Activated naive CD4-positive, alpha-beta T cell (primary cell): ENCODE measurements around the gene ETFA.
"Not testable (repeated sequence)": the region's sequence is repeated elsewhere in the genome, so short reads cannot be mapped to it uniquely, and the experiment has no call there.

ENCODE experiments used
- DNase-seq, 4 experiments: peaks; one replicate each; lab custom pipeline; 2025; lab: John Stamatoyannopoulos, UW

ETFA gene

DNA sequence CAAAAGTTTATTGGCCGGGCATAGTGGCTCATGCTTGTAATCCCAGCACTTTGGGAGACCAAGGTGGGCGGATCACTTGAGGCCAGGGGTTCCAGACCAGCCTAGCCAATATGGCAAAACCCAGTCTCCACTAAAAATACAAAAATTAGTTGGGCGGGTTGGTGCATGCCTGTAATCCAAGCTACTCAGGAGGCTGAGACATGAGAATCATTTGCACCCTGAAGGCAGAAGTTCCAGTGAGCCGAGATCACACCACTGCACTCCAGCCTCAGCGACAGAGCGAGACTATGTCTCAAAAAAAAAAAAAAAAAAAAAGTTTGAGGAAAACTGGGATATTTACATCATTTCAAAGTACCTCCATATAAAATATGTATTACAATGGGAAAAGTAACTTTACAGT lies 40.4 kb downstream of the ETFA start:
- DNase-seq, result no peak

DNA sequence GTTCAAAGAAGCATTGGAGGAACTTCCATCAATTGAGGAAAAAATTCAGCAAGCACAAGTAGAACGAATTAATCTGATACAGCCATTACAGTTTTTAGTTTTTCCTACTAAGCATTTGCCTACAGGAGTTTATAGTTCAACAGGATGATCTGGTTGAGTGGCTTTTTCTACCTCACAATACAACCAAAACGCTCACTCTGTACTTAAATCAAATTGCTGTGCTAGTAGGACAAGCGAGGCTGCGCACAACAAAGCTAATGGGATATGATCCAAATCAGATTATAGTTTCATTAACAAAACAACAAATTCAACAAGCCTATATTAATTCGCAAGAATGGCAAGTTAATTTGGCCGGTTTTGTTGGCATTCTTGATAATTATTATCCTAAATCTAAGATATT lies 44.2 kb downstream of the ETFA start:
- no peak for DNase-seq

- not testable (repeated sequence) for DNase-seq
Observed at GRCh38 chr15:76265769-76266168, 45.5 kb downstream of the ETFA start.

DNA sequence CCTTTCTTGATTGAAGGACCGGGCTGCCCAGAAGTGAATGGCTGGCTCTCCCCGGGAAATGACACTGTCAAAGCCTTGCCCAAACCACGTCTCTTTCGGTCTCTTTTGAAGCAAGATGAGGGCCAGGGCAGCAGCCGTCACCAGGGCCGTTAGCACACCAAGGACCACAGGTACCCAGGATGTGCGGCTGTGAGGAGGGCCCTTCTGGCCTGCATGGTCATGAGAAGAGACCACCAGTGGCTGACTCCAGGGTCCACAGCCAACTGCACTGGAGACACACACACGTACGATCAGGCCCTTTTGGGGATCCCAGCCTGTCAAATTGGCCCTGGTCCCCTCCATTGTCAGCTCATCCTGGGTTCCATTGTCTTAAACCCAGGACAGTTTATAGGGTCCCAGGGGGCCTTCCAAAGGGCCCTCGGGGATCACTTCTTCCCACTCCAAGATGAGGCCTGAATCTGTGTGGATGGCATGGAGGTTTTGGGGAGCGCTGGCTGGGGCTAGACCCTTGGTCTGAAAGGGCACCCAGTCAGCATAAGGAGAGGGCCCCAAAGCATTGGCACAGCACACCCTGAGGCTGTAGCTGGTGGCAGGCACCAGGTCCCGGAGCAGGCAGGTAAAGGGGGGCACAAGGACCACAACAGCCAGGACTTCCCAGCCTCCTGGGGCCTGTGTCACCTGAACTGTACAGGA lies 50.9 kb downstream of the ETFA start:
- DNase-seq, result no peak

DNA sequence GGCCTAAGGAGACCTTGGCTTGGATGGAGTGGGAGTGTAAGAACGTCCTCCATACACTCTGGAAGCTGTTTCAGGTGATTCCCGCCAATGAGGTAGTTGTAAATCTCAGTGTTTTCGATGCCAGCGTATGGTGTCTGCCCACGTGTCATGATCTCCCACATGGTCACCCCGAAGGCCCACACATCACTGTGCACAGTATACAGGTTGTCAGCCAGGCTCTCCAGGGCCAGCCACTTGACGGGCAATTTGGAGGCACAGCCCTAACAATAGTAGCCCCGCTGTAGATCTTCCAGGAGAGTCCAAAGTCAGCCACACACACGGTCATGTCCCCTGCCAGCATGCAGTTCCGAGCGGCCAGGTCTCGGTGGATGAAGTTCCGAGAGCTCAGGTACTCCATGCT lies 51.9 kb downstream of the ETFA start:
- DNase-seq, result no peak

- no peak for DNase-seq
Observed at GRCh38 chr15:76258460-76258859, 52.8 kb downstream of the ETFA start.

GRCh38 chr15:76253691-76254473 lies 57.4 kb downstream of the ETFA start:
- no peak for DNase-seq

DNA sequence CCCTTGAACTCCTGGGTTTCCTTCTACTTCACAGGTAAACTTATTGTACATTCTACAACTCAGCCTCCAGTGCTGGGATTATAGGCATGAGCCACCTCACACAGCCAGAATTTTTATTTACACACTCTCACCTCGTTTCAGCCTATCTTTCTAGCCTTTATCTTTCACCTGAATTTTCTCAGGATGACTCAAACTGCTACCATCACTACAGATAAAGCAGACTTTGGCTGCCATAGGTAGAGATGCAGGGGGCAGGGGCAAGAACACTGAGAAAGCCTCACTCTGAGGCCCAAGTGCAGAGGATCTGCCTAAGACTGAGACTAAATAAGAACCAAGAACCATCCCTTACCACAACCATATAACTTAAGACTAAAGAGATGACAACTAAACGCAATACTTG lies 59.0 kb downstream of the ETFA start:
- DNase-seq, result no peak

DNA sequence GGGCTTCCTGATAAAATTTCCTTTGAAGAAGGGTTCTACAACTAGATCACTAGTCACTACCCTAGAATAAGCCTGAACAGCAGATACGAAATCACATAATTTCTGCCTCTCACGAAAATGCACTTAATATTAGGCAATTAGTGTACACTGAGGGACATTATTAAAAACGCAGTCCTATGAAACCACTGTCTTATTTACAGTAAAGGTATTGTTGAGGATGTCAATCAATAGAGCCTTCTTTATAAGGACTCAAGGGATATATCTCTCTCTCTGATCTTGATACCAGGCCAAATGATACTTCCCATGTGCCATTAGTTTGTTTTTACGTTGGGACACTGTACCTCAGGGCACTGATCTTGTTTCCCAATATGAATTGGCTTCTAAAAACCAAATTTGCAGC lies 59.6 kb downstream of the ETFA start:
- DNase-seq, result no peak

GRCh38 chr15:76245072-76245610 lies 66.1 kb downstream of the ETFA start:
- DNase-seq, result no peak

DNA sequence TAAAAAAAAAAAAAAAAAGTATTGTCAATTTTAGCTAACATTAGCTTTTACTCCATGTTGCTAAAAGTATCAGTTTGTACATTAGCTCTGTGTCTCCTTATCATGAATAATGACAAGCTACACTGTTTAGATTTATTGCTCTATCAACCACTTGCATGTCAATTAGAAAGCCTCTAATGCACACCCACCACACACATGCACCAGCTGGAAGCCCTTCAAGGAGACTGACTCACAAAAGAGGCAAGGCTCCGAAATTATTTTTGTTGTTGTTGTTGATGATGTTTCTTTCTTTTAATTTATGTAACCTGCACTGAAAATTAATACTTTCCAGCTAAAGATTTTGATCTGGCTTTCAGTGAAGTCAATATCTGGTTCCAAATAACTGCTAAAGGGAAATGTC lies 71.5 kb downstream of the ETFA start:
- no peak for DNase-seq

GRCh38 chr15:76236350-76236749 lies 74.9 kb downstream of the ETFA start:
- DNase-seq, result no peak

DNA sequence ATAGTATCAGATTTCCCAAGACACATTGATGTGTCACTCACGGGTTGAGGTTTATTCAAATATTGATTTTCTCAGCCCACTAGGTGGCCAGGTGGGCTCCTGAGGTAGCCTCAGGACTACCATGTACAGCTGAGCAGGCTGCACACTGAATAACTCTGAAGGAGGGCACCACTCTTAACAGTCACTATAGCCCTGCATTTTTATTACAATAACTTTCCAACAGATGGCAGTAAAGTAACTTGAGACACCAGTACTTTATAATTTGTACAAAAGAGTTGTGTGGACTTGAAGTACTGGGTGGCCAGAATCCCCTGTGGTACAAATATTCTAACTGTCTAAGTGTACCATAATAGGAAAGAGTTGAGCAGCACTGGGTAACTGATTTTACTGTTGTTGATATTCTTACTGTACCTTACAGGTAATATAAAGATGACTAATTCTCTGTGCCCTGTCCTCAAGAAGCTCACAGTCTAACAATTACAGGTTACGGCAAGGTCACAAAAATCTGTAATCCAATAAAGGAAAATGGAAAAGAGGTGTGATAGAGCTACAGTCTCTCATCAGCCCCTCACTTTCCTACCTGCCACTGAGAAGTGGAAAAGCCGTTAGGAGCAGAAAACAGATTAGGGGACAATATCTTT lies 76.0 kb downstream of the ETFA start:
- no peak for DNase-seq

DNA sequence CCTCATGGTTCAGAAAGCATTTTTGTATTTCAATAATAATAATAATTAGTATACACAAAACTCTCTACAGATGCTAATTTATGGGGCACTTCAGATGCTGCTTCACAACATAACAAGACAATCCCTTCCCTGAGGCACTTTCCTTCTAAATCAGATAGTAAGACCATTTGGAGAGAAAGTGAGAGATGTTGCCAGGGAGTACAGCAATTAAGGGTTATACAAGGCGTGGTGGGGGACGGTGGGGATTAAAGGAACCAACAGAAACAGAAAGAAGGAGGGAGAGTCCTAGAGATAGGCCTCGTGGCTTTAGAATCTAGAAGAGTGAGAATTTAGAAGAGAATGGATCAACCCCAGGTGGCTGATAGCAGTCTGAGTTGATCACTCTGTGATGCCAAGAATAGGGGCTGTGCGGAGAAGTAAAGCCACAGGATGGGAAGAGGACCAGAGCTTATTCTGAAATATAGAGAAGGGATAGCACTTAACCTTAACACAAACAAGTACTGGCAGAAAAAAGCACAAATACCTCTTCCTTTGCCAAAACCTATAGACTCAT lies 76.9 kb downstream of the ETFA start:
- DNase-seq, result no peak

DNA sequence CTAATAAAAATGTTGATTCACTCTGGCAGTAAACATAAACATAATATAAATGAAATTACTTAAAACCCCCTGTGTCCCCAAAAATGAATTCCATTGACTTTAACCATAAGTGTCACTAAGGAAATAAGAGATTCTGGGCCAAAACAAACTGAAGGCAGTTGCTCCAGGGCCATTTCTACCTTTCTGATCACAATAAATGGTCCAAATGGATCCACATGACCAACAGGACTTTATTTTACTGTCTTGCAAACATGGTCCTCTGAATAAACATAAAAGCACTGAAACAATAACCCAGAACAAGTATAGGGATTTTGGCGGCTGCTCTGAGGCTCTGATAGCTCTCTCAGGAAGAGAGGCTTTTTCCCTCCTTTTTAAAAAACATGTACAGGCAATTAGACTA lies 77.3 kb downstream of the ETFA start:
- no peak for DNase-seq

DNA sequence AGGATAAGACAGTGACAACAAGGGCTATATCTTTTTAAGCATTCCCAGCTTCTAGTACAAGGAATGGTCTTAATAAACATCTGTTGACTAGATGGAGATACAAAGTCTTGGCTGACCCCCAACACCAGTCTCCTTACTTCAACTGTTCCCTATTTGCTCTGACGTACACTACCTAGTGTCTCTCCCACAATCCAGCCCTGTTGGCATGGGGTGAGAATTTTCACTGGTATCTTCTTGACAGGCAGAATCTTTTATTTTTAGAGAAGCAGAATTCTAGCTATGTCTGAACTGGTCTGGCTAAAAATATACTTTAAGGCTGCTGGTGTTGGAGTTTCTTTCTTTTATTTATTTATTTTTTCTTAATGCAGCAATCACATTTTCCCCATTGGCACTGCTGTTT lies 82.0 kb downstream of the ETFA start:
- no peak for DNase-seq

DNA sequence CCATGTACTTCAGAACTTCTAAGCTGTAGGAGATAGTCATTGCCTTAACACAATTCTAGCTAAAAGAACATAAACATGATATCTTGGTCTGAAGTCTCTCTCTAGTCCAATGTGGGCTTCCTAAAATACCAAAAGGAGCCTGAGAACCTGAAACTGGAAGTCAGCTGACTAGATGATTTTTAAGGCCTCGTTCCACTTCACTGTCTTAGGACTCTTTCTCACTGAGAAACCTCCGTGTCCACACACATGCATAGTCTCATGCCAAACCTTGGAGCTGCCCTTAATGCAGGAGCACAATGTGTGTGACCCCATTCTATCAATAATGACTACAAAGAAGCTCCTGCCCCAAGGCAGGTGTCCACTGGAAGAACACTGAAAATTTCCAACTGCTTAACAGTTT lies 87.7 kb downstream of the ETFA start:
- no peak for DNase-seq

GRCh38 chr15:76222159-76222558 lies 89.1 kb downstream of the ETFA start:
- no peak for DNase-seq

- no peak for DNase-seq
Observed at GRCh38 chr15:76221085-76221767, 90.0 kb downstream of the ETFA start.

DNA sequence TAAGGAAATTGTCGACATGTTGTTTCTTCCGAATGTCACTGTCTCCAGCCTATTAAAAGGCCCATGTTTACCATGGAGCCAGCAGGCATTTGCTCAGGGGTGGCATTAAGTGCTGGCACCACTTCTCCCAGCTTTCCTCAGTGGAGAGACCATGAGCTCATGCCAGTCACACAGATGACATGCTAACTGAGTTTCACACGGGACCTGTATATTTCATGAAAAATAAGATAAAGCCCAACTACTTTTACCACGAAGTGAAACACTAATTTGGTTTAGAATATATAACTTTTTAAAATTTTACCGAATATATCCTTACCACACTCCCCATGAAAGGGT lies 93.4 kb downstream of the ETFA start:
- no peak for DNase-seq

- no peak for DNase-seq
Observed at GRCh38 chr15:76217029-76217881, 94.0 kb downstream of the ETFA start.
